Liver (tissue), 9 donors: ENCODE measurements around the gene PRPF19. TPM values are rescaled to one million over a fixed set of nuclear protein-coding genes. Genes with fewer than 3 reads are reported as not detected.

ENCODE experiments used
- DNase-seq: peaks from one replicate; pipeline ENCODE4 v3.0.0-alpha.2; 2017; ENCODE audit warnings: low spot score
- H3K27ac ChIP-seq, 2 donors: one replicate each; pipeline ENCODE4 v1.7.0; 2013; ENCODE audit warnings: inconsistent platforms in 2 of 2, low read length in 2 of 2, control low read depth in 1 of 2, low read depth in 1 of 2, mild to moderate bottlenecking in 1 of 2
- H3K27me3 ChIP-seq, 4 donors: one replicate each; pipeline versions ENCODE4 v1.6.1 to v1.7.0; 2013; ENCODE audit warnings: low read length in 3 of 4, inconsistent platforms in 1 of 4, mild to moderate bottlenecking in 1 of 4, moderate library complexity in 1 of 4; ENCODE audit not compliant: control insufficient read depth in 4 of 4, insufficient read depth in 4 of 4
- H3K36me3 ChIP-seq, 4 donors: one replicate each; pipeline versions ENCODE4 v1.6.1 to v1.7.0; 2013; ENCODE audit warnings: low read length in 3 of 4, mild to moderate bottlenecking in 3 of 4, low read depth in 1 of 4, moderate library complexity in 1 of 4; ENCODE audit not compliant: control insufficient read depth in 4 of 4, insufficient read depth in 3 of 4
- H3K4me1 ChIP-seq, 4 donors: one replicate each; pipeline versions ENCODE4 v1.6.1 to v1.7.0; 2013; ENCODE audit warnings: low read length in 3 of 4, mild to moderate bottlenecking in 3 of 4, moderate library complexity in 1 of 4; ENCODE audit not compliant: control insufficient read depth in 4 of 4, insufficient read depth in 4 of 4
- H3K4me3 ChIP-seq, 3 donors: one replicate each; pipeline versions ENCODE4 v1.6.1 to v1.7.0; 2013; ENCODE audit warnings: low read length in 3 of 3, control low read depth in 1 of 3, low read depth in 1 of 3, mild to moderate bottlenecking in 1 of 3
- H3K9ac ChIP-seq, 2 donors: one replicate each; pipeline ENCODE4 v1.7.0; 2013; ENCODE audit warnings: low read length in 2 of 2, mild to moderate bottlenecking in 2 of 2, moderate library complexity in 2 of 2, control low read depth in 1 of 2, low read depth in 1 of 2
- H3K9me3 ChIP-seq, 4 donors: one replicate each; pipeline versions ENCODE4 v1.6.1 to v1.7.0; 2013; ENCODE audit warnings: low read length in 3 of 4; ENCODE audit not compliant: control insufficient read depth in 4 of 4
- FOXA2 ChIP-seq: IDR thresholded peaks from 2 replicates; pipeline ENCODE4 v1.6.1; 2016; ENCODE audit warnings: antibody characterized with exemption
- GABPA ChIP-seq, 2 donors: IDR thresholded peaks in 1 of 2; conservative IDR thresholded peaks in 1 of 2; 2 replicates each; pipeline ENCODE4 v1.6.1; 2016; ENCODE audit warnings: antibody characterized with exemption in 2 of 2, mild to moderate bottlenecking in 1 of 2, moderate library complexity in 1 of 2
- HNF4A ChIP-seq, 2 donors: conservative IDR thresholded peaks; 2 replicates each; pipeline ENCODE4 v1.6.1; 2016; ENCODE audit warnings: antibody characterized with exemption in 2 of 2, mild to moderate bottlenecking in 2 of 2
- JUND ChIP-seq, 2 donors: IDR thresholded peaks; 2 replicates each; pipeline ENCODE4 v1.6.1; 2016; ENCODE audit warnings: antibody characterized with exemption in 2 of 2
- RAD21 ChIP-seq, 2 donors: IDR thresholded peaks; 2 replicates each; pipeline ENCODE4 v1.6.1; 2016; ENCODE audit warnings: antibody characterized with exemption in 2 of 2, mild to moderate bottlenecking in 2 of 2
- SP1 ChIP-seq: IDR thresholded peaks from 2 replicates; pipeline ENCODE4 v1.6.1; 2018; ENCODE audit warnings: antibody characterized with exemption, mild to moderate bottlenecking
- YY1 ChIP-seq: IDR thresholded peaks from 2 replicates; pipeline ENCODE4 v1.6.1; 2016; ENCODE audit warnings: antibody characterized with exemption, mild to moderate bottlenecking
- WGBS: extraction: QIAGEN DNeasy Blood & Tissue Kit; methylation state at CpG from one replicate; pipeline ENCODE4 v1.1.7; 2013; 5-methylcytosine and 5-hydroxymethylcytosine counted together
- polyA plus RNA-seq, 2 donors: library from polyadenylated mRNA; stranded (reverse) in 1 of 2; unstranded in 1 of 2; fragments of 200-250 nt in 1 of 2; fragments of >200 nt in 1 of 2; fragmentation: Nextera tagmentation in 1 of 2; extraction: Ambion mirVana in 1 of 2; gene quantifications; one replicate each; pipeline versions ENCODE4 v1.2.1 to v1.2.3, GENCODE V29; 2013 to 2015
- total RNA-seq, 2 donors: library from RNA; depleted of rRNA; stranded (reverse); fragments of >200 nt; gene quantifications; one replicate each; pipeline ENCODE4 v1.2.3, GENCODE V29; 2014
- TF ChIP-seq, protein P1 (sequence below): IDR thresholded peaks from 2 replicates; pipeline ENCODE4 v1.6.1; 2016; ENCODE audit warnings: antibody characterized with exemption, mild to moderate bottlenecking
- TF ChIP-seq, protein P2 (sequence below): IDR thresholded peaks from 2 replicates; pipeline ENCODE4 v1.6.1; 2016; ENCODE audit warnings: antibody characterized with exemption
- TF ChIP-seq, protein P3 (sequence below): IDR thresholded peaks from 2 replicates; pipeline ENCODE4 v1.6.1; 2016; ENCODE audit warnings: antibody characterized with exemption
- TF ChIP-seq, protein P4 (sequence below): IDR thresholded peaks from 2 replicates; pipeline ENCODE4 v1.6.1; 2016; ENCODE audit warnings: antibody characterized with exemption
- donor health status: healthy.
- donor health status: healthy.
- donor health status: healthy.
- donor health status: healthy.
- donor health status: healthy.

Gene PRPF19
- total and polyA plus RNA-seq, 4 donors = 25.4 to 57.1 (median 40.4) TPM

DNA sequence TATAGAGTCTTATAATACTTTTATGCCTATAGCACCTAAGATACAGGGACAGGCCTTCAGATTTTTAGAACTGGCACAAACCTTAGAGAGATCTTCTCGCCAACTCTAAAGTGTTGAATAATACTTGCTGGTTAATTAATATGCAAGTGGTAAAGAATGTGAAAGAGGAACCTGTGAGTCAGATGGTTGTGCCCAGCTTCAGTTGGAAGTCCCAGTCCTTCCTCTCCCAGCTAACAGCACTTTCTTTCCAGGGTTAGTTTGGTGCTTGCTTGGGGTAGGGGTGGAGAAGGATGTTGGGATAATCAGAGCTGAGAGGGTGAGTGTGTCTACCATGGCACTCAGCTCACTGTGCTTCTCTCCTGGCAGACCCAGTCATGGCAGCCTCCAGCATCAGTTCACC is 12.9 kb upstream of the PRPF19 start:
- Histone ChIP-seq H3K4me1 (peaks cover 0 to 18% (median 11%) of the 10 kb centered on the region in 4 donors), H3K27ac (no peak overlapping the region)

DNA sequence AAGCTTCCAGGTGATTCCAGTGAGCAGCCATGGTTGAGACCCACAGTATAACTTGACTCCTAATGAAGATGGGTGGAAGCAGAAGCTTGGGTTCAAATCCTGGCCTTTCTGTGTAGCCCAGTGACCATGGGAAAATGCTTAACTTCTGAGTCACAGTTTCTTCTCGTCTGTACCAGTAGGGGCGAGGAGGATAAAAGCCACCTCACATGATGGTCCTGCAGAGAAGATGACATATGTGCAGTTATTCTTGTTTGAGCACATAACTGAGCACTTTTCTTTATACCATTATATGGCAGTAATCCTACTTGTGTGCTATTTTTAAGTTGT is 12.5 kb upstream of the PRPF19 start:
- no peak overlapping the region for H3K9ac ChIP-seq
- no peak overlapping the region for H3K4me3 ChIP-seq
- TF ChIP-seq, protein P1, sequence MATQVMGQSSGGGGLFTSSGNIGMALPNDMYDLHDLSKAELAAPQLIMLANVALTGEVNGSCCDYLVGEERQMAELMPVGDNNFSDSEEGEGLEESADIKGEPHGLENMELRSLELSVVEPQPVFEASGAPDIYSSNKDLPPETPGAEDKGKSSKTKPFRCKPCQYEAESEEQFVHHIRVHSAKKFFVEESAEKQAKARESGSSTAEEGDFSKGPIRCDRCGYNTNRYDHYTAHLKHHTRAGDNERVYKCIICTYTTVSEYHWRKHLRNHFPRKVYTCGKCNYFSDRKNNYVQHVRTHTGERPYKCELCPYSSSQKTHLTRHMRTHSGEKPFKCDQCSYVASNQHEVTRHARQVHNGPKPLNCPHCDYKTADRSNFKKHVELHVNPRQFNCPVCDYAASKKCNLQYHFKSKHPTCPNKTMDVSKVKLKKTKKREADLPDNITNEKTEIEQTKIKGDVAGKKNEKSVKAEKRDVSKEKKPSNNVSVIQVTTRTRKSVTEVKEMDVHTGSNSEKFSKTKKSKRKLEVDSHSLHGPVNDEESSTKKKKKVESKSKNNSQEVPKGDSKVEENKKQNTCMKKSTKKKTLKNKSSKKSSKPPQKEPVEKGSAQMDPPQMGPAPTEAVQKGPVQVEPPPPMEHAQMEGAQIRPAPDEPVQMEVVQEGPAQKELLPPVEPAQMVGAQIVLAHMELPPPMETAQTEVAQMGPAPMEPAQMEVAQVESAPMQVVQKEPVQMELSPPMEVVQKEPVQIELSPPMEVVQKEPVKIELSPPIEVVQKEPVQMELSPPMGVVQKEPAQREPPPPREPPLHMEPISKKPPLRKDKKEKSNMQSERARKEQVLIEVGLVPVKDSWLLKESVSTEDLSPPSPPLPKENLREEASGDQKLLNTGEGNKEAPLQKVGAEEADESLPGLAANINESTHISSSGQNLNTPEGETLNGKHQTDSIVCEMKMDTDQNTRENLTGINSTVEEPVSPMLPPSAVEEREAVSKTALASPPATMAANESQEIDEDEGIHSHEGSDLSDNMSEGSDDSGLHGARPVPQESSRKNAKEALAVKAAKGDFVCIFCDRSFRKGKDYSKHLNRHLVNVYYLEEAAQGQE = no peak
- TF ChIP-seq, protein P2, sequence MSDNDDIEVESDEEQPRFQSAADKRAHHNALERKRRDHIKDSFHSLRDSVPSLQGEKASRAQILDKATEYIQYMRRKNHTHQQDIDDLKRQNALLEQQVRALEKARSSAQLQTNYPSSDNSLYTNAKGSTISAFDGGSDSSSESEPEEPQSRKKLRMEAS = no peak
- TF ChIP-seq SP1 (no peak), FOXA2 (no peak), HNF4A (conservative IDR thresholded peaks at IDR 0.05) (no peak), YY1 (no peak)
- TF ChIP-seq, protein P3, sequence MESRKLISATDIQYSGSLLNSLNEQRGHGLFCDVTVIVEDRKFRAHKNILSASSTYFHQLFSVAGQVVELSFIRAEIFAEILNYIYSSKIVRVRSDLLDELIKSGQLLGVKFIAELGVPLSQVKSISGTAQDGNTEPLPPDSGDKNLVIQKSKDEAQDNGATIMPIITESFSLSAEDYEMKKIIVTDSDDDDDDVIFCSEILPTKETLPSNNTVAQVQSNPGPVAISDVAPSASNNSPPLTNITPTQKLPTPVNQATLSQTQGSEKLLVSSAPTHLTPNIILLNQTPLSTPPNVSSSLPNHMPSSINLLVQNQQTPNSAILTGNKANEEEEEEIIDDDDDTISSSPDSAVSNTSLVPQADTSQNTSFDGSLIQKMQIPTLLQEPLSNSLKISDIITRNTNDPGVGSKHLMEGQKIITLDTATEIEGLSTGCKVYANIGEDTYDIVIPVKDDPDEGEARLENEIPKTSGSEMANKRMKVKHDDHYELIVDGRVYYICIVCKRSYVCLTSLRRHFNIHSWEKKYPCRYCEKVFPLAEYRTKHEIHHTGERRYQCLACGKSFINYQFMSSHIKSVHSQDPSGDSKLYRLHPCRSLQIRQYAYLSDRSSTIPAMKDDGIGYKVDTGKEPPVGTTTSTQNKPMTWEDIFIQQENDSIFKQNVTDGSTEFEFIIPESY = no peak
- H3K9me3 ChIP-seq = no peaks in the 10 kb centered on the region
- 77% methylated on average over 2 of the region's 2 CpGs for WGBS
- no peak overlapping the region for H3K27ac ChIP-seq
- no peak for DNase-seq
- H3K4me1 ChIP-seq = peaks cover 0 to 19% (median 9%) of the 10 kb centered on the region in 4 donors
- no peaks in the 10 kb centered on the region for H3K27me3 ChIP-seq
- H3K36me3 ChIP-seq = peaks cover 8 to 32% (median 18%) of the 10 kb centered on the region in 4 donors

More for the DNA sequence above, 12.9 kb upstream of the PRPF19 start:
- H3K36me3 ChIP-seq = peaks cover 8 to 32% (median 18%) of the 10 kb centered on the region in 4 donors
- no peak overlapping the region for H3K4me3 ChIP-seq
- no peaks in the 10 kb centered on the region for H3K9me3 ChIP-seq
- no peak for TF ChIP-seq HNF4A (conservative IDR thresholded peaks at IDR 0.05)
- TF ChIP-seq JUND (IDR thresholded peaks at IDR 0.05) = no peak
- TF ChIP-seq, protein P2 = no peak
- TF ChIP-seq, protein P3 = no peak
- TF ChIP-seq RAD21 (IDR thresholded peaks at IDR 0.05) = no peak
- TF ChIP-seq, protein P1 = no peak
- TF ChIP-seq, protein P4, sequence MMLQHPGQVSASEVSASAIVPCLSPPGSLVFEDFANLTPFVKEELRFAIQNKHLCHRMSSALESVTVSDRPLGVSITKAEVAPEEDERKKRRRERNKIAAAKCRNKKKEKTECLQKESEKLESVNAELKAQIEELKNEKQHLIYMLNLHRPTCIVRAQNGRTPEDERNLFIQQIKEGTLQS = no peak
- TF ChIP-seq GABPA (IDR thresholded peaks at IDR 0.05 in 1 of 2, conservative IDR thresholded peaks at IDR 0.05 in 1 of 2) = no peak
- H3K27me3 ChIP-seq = no peaks in the 10 kb centered on the region
- no peak overlapping the region for H3K9ac ChIP-seq
- no peak for DNase-seq
- WGBS = 92% methylated on average over 1 of the region's 1 CpG
